Hepatocyte (in vitro differentiated cells): ENCODE measurements around the gene CCDC174. TPM values are rescaled to one million over a fixed set of nuclear protein-coding genes. Genes with fewer than 3 reads are reported as not detected.

ENCODE experiments used
- DNase-seq: peaks from one replicate; pipeline ENCODE4 v3.0.0-alpha.2; 2016; ENCODE audit warnings: low spot score
- H2AFZ ChIP-seq: fragments of 200-600 bp; sonication (generic); 2 replicates; pipeline ENCODE4 v1.6.0; 2016; ENCODE audit warnings: antibody characterized with exemption, mild to moderate bottlenecking
- H3K27ac ChIP-seq: fragments of 200-600 bp; sonication (generic); 2 replicates; pipeline ENCODE4 v1.5.1; 2016; ENCODE audit warnings: mild to moderate bottlenecking
- H3K27me3 ChIP-seq: fragments of 200-600 bp; sonication (generic); 2 replicates; pipeline ENCODE4 v1.6.1; 2016
- H3K36me3 ChIP-seq: fragments of 200-600 bp; sonication (generic); replicated peaks from 2 replicates; pipeline ENCODE4 v1.5.1; 2016; ENCODE audit warnings: low read depth; ENCODE audit not compliant: insufficient read depth
- H3K4me1 ChIP-seq: fragments of 200-600 bp; sonication (generic); 2 replicates; pipeline ENCODE4 v1.5.1; 2016; ENCODE audit warnings: mild to moderate bottlenecking, moderate library complexity; ENCODE audit not compliant: insufficient read depth
- H3K4me2 ChIP-seq: fragments of 200-600 bp; sonication (generic); 2 replicates; pipeline ENCODE4 v1.6.0; 2016
- H3K4me3 ChIP-seq: fragments of 200-600 bp; sonication (generic); 2 replicates; pipeline ENCODE4 v1.5.1; 2016; ENCODE audit warnings: mild to moderate bottlenecking
- H3K79me2 ChIP-seq: fragments of 200-600 bp; sonication (generic); 2 replicates; pipeline ENCODE4 v1.6.0; 2017; ENCODE audit warnings: mild to moderate bottlenecking
- H3K9me2 ChIP-seq: fragments of 200-600 bp; sonication (generic); replicated peaks from 2 replicates; pipeline ENCODE4 v1.6.0; 2017; ENCODE audit warnings: mild to moderate bottlenecking; ENCODE audit not compliant: insufficient read depth
- H3K9me3 ChIP-seq: fragments of 200-600 bp; sonication (generic); 2 replicates; pipeline ENCODE4 v1.5.1; 2016; ENCODE audit warnings: low read depth, mild to moderate bottlenecking
- H4K20me1 ChIP-seq: fragments of 200-600 bp; sonication (generic); 2 replicates; pipeline ENCODE4 v1.6.0; 2016; ENCODE audit warnings: mild to moderate bottlenecking; ENCODE audit not compliant: insufficient read depth, poor library complexity, severe bottlenecking
- CTCF ChIP-seq: fragments of 200-600 bp; sonication (generic); IDR thresholded peaks from 2 replicates; pipeline ENCODE4 v1.5.1; 2016; ENCODE audit warnings: antibody characterized with exemption, mild to moderate bottlenecking; ENCODE audit not compliant: poor library complexity
- EZH2 ChIP-seq: fragments of 200-600 bp; sonication (generic); IDR thresholded peaks from 2 replicates; pipeline ENCODE4 v1.6.1; 2016; ENCODE audit warnings: antibody characterized with exemption, mild to moderate bottlenecking, borderline replicate concordance
- EZH2phosphoT487 ChIP-seq: fragments of 200-600 bp; sonication (generic); IDR thresholded peaks from one replicate; pipeline ENCODE4 v1.6.1; 2018; ENCODE audit warnings: antibody characterized with exemption, mild to moderate bottlenecking, low read depth, moderate library complexity; ENCODE audit not compliant: unreplicated experiment, severe bottlenecking
- WGBS: methylation state at CpG from one replicate; pipeline ENCODE4 v1.1.6; 2016; ENCODE audit warnings: low lambda C conversion rate; ENCODE audit errors: missing lambda C conversion rate; 5-methylcytosine and 5-hydroxymethylcytosine counted together
- polyA plus RNA-seq: library from polyadenylated mRNA; unstranded; fragments of >200 nt; fragmentation: Nextera tagmentation; extraction: Ambion mirVana; gene quantifications from 2 replicates; pipeline ENCODE4 v1.2.1, GENCODE V29; 2016
- total RNA-seq: library from RNA; depleted of rRNA; stranded (reverse); fragments of >200 nt; gene quantifications from 2 replicates; pipeline ENCODE4 v1.2.3, GENCODE V29; 2014

The CCDC174 gene
- total RNA-seq (23.6 and 25.8 TPM in 2 replicates), polyA plus RNA-seq (18.6 and 21.9 TPM in 2 replicates)

GRCh38 chr3:14651440-14652251 lies at the start of gene CCDC174:
Gene CCDC174 (plus strand): TSS chr3:14651762. CDS start chr3:14651837, 75 bp downstream.
- Histone ChIP-seq H3K4me2 (peak within 1 kb of the TSS; percentile 81), H3K9me3 (no peaks in the 10 kb centered on the region), H4K20me1 (no peaks in the 10 kb centered on the region), H3K79me2 (peaks cover 34% of the 10 kb centered on the region), H2AFZ (peak within 1 kb of the TSS; percentile 67), H3K27ac (peak within 1 kb of the TSS; percentile 85), H3K4me1 (peaks cover 39% of the 10 kb centered on the region), H3K36me3 (no peaks in the 10 kb centered on the region), H3K4me3 (peak within 1 kb of the TSS; percentile 34), H3K27me3 (no peaks in the 10 kb centered on the region), H3K9me2 (no peaks in the 10 kb centered on the region)
- peak; percentile 97 for DNase-seq
- WGBS = under 1% methylated on average over 47 of the region's 47 CpGs
- TF ChIP-seq EZH2 = no peak
- no peak for TF ChIP-seq CTCF
- no peak for TF ChIP-seq EZH2phosphoT487

- peak overlapping the region; percentile 86 for H3K4me2 ChIP-seq
- no peaks in the 10 kb centered on the region for H3K36me3 ChIP-seq
- no peaks in the 10 kb centered on the region for H3K9me2 ChIP-seq
- H3K4me3 ChIP-seq = no peak overlapping the region
- 3% methylated on average over 25 of the region's 66 CpGs for WGBS
- peak; percentile 42 for DNase-seq
- no peak overlapping the region for H3K27ac ChIP-seq
- H3K79me2 ChIP-seq = no peaks in the 10 kb centered on the region
- H3K4me1 ChIP-seq = peaks cover 8% of the 10 kb centered on the region
- no peaks in the 10 kb centered on the region for H3K9me3 ChIP-seq
- peaks cover 39% of the 10 kb centered on the region for H3K27me3 ChIP-seq
- no peak overlapping the region for H2AFZ ChIP-seq
- no peaks in the 10 kb centered on the region for H4K20me1 ChIP-seq
- TF ChIP-seq EZH2phosphoT487 = no peak
- TF ChIP-seq EZH2 = peak; percentile 87
- peak; percentile 31 for TF ChIP-seq CTCF
Measured at GRCh38 chr3:14602006-14602803, 49.4 kb upstream of the CCDC174 start.

GRCh38 chr3:14602804-14603644 lies 48.5 kb upstream of the CCDC174 start:
- 13% methylated on average over 25 of the region's 85 CpGs for WGBS
- peak overlapping the region; percentile 86 for H3K4me2 ChIP-seq

More at GRCh38 chr3:14602804-14603644, 48.5 kb upstream of the CCDC174 start:
- Histone ChIP-seq H3K27ac (no peak overlapping the region), H3K36me3 (no peaks in the 10 kb centered on the region), H3K27me3 (peaks cover 43% of the 10 kb centered on the region), H3K4me1 (peaks cover 8% of the 10 kb centered on the region), H3K9me2 (no peaks in the 10 kb centered on the region), H4K20me1 (no peaks in the 10 kb centered on the region), H2AFZ (no peak overlapping the region), H3K9me3 (no peaks in the 10 kb centered on the region), H3K4me3 (no peak overlapping the region), H3K79me2 (no peaks in the 10 kb centered on the region)
- peak; percentile 51 for DNase-seq
- no peak for TF ChIP-seq EZH2phosphoT487
- TF ChIP-seq CTCF = no peak
- no peak for TF ChIP-seq EZH2
